GM19099 (cell line): ENCODE measurements around the gene ADGRG6.

ENCODE experiments used
- POLR2A ChIP-seq: IDR thresholded peaks from 3 replicates; pipeline ENCODE4 v1.6.1; 2011; ENCODE audit warnings: low read depth; ENCODE audit not compliant: insufficient read length; ENCODE audit errors: extremely low read depth

ADGRG6 gene

DNA sequence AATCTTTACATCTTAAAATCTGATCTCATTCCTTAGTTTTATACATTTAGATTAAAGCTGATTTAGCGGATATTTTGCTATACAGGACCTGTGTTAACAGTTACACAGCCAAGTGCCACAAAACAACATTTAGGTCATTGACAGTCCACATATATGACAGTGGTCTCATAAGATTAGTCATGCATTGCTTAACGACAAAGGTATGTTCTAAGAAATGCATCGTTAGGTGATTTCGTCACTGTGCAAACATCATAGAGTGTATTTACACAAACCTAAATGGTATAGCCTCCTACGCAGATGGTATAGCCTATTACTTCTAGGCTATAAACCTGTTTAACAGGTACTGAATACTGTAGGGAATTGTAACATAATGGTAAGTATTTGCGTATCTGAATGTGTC is 21.6 kb downstream of the ADGRG6 start:
- no peak for TF ChIP-seq POLR2A

DNA sequence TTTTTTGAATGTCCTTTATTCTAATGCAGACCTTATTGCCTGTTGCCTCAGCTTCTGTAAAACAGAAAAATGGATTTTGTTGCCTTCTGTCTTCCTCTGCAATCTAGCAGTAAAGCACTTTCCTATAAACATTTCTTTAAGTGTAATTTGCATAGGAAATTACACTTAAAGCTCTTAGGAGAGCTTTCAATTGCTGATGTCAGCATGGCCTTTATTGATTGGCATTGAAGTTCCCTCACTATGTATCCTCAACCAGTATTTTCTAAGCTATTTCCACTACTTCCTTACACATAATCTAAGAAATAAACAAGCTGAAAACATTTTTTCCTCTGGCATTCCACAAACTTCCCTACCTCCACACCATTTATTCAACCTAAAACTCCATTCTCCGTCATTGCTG is 22.3 kb downstream of the ADGRG6 start:
- TF ChIP-seq POLR2A, result no peak

DNA sequence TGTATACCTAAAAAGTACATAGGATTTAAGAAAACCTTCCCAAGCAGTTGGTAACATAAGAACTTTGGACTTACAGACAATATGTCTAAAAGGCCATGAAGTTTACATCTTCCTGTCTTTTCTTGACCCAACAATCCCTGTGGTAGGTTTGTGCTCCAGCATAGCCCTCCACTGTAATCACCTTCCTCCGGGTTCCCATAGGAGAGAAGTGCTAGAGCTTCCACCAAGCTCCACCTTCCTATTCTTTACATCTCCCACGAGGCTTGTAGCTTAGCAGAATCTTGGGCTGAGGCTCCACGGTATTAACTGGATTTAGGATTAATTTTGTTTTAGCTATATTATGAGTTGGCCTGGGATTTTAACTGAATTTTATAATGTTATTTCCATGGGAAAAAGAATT is 23.3 kb downstream of the ADGRG6 start:
- no peak for TF ChIP-seq POLR2A

DNA sequence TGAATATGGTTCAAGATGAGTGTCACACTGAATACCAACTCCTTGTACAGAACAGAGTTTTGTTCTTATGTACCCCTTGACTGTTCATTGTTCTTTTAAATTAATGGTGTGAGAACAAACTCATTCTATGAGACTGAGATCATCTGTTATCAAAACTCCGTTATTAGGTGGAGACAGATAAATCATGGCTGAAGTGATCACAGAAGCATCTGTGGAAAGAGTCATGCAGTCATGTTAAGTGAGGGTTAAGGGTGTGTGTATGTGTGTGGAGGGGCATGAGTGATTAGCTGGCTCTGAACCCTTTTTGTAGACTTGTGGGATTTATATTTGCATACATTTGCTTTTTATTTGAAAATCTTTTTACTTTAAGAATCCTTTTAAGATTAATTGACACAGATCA is 24.7 kb downstream of the ADGRG6 start:
- TF ChIP-seq POLR2A, result no peak

DNA sequence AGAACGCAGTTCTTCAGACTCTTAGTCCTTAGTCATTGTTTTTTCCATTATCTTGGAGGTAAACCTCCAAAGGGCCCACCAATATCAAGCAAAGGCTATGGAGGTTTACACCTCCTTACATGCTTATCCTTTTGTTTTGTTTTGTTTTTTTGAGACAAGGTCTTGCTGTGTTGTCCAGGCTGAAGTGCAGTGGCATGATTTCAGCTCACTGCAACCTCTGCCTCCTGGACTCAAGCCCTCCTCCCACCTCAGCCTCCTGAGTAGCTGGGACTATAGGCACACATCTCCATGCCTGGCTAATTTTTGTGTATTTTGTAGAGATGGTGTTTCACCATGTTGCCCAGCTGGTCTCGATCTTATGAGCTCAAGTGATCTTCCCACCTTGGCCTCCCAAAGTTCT is 26.3 kb downstream of the ADGRG6 start:
- no peak for TF ChIP-seq POLR2A

DNA sequence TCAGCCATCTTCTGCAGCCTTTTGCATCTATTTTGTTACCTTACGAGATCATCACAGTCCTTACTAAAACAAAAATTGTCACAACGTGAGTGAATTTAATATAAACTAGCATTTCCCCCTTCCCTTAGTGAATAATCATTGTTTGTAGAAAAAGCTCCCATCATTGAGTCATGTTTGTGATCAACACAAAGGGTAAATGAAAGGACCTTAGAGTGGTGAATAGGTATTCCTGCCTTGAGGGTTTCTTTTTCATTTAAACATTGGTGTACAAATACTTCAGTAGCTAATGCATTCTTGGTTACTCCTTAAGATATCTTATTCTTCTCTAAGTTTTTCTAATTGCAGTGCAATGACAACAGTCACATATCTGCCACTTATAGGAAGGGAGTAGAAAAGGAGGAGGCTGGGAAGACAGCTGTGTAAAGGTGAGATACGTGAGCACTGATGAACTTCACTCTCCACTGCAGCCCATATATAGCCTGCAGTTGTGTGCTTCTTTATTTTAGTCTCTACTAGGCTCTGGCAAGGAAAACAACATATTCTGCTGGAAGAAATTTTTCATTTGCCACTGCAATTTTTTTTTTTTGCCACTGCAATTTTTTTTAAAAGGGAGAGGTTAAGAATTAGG is 27.8 kb downstream of the ADGRG6 start:
- TF ChIP-seq POLR2A, result no peak

DNA sequence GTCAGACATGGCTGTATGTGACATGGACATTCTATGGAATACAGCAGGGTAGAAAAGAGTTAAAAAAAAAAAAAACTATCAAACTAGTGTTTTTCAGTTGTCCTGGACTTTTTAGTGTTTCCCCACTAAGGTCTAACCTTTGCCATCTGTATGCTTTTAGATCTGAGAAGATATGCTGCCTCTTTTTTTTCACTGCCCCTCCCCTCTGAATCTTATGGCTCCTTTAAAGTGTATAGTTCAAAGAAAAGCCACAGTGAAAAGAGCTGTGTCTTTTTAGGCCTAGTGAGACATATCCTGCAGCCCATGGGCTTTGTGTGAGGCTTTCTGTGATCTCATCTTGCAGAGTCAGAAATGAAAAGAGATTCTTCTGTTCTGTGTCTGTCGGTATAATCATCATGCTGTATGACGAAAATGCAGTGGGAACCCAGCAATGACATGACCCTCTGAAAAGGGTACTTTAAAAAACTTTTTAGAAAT is 29.3 kb downstream of the ADGRG6 start:
- no peak for TF ChIP-seq POLR2A

DNA sequence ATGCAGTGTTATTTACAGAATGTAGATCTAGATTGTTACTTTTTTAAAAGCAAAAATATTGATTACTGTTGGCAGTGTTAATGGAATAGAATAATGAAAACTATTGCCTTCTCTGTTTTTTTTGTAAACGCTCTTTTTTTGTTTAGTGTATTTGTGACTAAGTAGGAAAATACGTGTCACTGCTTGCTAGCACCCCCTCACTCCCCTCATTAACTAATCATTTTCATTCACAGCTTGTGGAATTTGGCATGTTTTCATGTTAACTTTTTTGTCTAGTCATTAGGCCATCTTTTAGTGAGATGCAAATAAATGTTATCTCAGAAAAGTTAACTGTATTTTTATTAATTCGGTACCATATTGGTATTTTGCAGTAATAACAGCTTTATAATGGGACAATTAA is 29.8 kb downstream of the ADGRG6 start:
- TF ChIP-seq POLR2A, result no peak

DNA sequence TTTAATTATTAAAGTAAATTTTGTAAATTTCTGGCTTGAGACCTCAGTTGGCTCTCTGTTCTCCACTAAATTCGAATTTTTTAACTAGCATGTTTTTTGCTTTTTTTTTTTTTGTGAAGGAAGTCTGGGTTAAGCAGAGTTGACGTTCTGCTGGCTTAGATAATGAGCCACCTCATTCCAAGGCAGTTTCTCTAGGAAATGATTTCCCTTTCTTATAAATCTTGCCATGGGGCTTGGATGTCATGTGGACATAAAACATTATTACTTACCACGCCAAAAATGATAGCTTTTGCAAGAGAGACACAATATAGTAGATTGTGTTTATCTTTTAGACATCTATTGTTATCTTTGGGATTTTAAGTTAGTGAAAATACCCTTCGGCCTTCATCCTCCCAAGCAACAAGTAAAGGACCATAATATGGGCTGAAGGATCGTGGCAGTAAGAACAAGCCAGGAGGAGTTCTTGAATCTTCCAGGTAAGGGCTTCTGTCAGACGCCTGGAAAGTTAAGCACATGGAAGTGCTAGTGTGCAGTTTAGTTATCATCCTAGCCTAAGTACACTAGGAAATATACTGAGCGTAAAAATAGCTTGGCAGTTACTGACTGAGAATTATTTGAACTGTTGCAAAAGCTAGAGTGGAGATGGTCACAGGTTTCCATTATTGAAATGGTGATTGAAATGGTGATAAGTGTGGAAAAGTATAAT is 30.7 kb downstream of the ADGRG6 start:
- TF ChIP-seq POLR2A, result no peak

DNA sequence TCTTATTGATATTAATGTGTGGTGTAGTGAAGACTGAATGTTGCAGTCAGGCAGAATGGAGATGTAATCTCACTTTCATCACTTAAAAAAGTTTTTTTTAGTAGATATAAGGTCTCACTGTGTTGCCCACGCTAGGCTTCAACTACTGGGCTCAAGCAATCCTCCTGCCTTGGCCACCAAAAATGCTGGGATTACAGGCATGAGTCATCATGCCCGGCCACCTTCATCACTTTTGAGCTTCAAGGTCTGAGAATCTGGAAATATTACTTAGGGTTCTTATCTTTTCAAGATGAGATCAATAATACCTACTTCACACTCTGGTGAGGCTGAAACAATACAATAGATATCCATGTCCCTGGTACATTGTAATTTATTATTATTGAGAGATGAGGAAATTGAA is 31.6 kb downstream of the ADGRG6 start:
- no peak for TF ChIP-seq POLR2A

DNA sequence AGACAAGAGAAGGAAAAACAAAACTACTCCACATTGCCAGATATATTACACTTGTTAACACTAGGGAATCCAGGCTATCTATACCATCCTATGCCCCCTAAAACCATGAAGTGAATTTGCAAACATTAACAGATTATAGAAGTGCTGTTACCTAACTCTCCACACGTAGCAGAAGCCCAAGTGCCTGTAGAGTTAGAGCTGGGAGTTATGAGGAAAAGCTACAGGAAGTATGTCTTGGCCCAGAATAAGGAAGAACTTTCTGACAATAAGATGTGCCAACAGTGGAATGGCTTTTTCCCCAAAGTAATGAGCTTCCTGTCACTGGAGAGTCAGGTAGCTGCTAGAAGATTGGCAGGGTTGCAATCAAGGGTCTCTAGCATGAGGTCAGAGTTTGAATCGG is 32.5 kb downstream of the ADGRG6 start:
- TF ChIP-seq POLR2A, result no peak

DNA sequence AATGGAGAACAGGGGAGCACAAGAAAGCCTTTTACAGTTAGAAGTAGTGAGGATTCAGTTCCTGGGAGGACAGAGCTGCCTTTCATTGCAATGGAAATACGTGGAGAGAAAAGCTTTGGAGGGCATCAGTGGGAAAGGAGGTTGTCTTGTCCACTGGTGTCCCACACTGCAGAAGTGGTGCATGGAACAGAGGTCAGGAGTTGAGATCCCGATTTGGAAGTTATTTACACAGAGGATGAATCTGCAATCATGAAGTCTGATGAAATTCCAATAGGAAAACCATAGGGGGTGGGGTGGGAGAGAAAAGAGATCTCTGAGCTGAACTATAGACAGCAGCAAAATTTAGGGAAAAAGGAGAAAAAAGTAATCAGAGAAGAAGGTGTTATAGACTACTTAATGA is 33.6 kb downstream of the ADGRG6 start:
- no peak for TF ChIP-seq POLR2A

DNA sequence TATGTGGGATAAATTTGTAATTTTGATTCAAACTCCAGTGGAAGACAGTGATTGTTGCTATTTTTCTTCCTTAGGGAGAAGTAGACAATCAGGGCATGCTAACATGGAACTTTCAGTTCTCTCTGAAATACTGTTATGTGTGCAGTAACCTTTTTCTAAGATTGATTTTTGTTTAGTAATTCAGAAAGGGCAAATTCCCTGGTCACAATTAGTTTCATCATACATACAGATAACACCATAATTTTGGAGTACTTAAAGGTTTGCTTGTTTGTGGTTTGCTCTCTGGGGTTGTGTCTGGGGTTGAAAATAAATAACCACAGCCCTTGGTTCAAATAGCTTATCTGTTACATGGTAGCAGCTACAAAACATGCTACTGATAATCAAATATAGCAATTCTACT is 34.4 kb downstream of the ADGRG6 start:
- no peak for TF ChIP-seq POLR2A

DNA sequence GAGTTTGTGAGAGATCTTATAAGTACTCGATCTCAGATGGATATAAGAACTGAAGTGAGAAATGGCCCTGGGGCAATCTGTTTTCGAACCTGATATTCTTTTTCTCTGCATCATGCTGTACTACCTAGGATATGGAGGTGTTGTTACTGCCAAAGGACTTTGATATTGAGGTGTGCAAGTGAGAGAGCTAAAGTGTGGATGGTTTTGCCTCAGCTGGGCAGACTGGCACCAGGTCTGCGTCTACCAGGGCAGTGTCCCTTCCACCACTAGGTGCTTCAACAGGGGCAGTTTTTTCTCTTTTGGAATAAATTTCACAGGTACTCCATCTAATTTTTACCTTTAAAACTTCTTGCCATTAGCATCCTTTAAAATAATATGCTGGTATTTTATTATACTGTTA is 35.0 kb downstream of the ADGRG6 start:
- no peak for TF ChIP-seq POLR2A

DNA sequence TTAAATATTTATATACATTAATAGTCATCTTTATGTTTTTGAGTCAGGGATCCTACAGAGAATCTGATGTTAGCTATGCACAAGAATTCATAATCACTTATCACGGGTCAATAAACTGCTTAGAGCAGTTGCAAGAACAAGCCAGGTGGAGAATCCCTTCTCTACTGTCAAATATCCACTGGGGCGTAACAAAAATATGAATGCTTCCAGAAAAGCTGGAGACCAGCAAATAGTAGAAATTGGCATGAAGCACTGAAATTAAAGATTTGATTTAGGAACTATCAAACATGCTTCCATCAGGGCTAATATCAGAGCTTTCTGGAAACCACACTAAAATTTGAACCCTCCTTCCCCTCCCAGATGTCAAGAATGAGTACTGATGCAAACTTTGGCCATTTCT is 37.3 kb downstream of the ADGRG6 start:
- no peak for TF ChIP-seq POLR2A

DNA sequence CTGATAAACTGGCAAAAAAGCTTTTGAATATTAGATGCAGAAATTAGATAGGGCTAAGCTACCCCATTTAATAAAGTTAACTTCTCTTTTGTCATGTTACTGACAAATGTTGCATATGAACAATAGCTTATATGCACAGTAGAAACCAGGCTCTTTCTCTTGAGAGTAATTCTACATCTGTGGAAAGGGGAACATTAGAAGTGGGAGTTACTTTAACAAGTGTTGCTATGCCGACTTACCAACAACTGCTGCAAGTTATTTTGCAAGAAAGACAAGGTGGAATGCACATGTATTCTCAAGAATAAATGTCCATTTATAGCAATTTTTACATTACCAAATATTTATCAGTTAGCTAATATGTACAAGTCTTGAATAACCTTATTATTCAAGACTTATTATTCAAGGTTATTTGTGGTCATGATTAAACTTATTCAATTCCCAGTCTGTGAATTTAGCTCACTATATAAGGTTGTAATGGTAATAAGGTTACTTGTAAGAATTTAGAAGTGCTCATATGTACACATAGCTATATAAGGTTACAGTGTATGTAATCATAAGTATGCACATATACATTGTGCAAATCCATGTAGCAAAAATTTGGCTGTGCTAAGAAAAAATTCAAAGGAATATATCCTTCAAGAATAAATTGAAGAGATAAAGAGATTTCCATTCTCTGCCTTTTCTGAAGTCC is 38.3 kb downstream of the ADGRG6 start:
- no peak for TF ChIP-seq POLR2A
